NCI-H2171 (cell line): Measurements from ENCODE around the gene PGLYRP1.

Experiments
- DNase-seq: peaks from one replicate; lab custom pipeline; 2025; lab: John Stamatoyannopoulos, UW

PGLYRP1 gene

DNA sequence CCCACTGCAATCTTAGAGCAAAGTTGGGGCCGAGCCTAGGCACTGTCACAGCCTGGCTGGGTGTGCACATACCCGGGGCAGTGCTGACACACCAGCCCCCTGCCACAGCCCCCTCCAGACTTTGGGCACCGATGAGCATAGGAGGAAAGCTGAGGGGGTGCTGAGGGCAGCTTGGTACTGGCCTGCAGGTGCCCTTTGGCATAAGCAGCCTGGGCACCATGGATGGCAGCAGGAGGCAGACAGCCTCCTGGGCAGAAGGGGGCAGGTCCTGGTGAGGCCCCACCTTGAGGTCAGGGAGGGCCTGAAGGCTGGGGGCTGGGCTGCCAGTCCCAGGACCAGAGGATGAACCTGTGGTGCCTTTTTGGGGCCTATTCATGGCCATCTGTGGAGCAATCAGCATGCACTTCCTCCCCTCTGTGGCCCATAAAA, 9.8 kb upstream of the PGLYRP1 start:
- no peak for DNase-seq

DNA sequence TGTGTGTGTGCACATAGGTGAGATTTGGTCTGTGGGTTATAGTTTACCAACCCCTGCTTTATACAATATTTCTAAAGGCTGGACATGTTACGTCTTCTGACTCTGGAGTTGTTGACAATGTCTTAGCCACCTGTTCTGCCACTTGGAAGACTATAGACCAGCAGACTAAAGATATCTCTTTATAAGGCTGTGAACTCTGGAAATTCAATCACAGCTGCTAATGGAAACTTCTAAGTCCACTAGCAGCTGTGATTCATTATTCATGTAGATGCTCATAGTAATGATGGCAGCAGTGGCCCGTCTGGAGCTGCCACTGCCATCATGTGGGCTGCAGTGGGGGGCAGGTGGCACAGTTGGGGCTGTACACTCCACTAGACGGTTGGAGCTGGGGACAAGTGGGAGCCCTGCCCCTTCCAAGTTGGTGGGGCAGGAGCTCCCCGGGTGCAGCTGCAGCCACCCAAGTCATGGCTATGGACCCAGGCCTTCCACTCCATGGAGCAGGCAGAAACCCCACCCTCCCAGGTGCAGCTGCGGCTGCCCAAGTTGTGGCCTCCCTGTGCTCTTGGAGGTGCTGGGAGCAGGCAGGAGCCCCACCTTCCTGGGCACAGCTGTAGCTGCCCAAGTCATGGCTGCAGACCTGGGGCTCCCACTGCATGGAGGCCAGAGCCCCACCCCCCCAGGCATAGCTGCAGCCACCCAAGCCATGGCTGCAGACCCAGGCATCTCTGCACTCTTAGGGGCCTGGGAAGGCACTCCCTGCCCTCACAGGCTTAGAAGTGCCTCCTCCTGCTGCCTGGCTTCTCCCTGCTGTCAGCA, 9.1 kb upstream of the PGLYRP1 start:
- DNase-seq, result no peak

DNA sequence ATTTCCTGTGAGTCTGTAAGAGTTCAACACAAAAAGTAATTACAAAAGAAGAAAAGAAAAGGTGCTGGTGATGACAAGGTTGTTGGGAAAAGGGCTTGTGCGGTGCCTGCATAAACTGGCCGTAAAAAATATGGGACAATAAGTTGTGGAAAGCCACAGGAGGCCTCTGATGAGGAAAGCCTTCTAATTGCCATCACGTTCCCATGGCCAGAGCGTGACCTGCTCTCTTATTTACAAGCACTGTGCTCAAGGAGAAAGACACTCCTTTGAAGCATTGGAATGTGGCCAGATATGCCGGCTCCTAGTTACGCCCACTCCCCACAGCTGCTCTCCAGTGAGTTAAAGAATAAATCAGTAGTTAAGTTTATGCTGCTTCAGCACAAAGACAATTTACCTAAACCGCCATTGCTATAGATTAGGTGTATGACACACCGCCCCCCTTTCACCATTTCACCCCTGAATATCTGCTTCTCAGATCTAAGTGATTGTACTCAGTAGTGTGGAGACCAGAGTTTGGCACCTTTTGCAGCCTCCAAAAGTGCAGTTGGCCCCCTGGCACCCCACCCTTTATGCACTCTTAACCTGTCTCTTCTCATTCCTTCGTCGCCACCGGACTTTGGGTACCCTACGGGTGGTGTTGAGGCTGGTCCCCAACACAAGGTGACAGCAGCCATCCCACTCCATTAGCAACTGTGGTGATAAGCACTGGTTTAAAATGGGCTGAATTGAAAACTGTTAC, 8.1 kb upstream of the PGLYRP1 start:
- DNase-seq, result no peak

DNA sequence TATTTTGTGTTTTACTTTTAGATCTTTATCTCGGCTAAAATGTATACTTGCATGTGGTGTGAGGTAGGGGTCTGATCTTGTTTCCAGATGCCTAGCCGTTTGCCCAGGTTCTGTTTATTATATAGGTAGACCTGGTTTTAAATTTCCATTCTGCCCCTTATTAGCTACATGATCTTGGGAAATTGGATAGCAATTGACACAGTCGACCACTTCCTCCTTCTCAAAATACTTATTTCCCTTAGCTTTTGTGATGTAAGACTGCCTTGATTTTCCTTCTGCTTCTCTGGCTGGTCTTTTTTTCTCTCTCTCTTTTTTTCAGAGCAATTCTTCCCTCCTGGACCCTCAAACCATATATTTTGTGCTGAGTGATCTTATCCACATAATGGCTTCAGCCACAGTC, 3.0 kb upstream of the PGLYRP1 start:
- no peak for DNase-seq

DNA sequence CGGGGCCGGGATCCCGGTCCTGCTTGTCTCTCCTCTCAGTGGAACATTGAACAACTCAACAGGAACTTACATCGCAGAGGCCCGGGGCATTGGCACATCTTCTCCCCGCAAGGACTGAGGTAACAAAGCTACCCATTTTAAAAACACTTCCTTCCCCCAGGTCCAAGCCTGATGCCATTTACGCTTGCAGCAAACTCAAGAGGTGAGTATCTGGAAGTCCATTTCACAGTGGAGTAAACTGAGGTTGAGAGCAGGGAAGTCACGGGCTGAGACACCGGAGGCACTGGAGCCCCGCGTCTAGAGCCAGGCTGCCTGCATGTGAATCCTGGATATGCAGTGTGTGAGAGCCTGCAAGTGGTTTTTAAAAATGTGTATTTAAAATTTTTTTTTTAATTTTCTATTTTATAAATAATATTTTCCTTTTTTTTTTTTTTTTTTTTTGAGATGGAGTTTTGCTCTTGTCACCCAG, 492 bp upstream of the PGLYRP1 start:
- DNase-seq, result no peak

DNA sequence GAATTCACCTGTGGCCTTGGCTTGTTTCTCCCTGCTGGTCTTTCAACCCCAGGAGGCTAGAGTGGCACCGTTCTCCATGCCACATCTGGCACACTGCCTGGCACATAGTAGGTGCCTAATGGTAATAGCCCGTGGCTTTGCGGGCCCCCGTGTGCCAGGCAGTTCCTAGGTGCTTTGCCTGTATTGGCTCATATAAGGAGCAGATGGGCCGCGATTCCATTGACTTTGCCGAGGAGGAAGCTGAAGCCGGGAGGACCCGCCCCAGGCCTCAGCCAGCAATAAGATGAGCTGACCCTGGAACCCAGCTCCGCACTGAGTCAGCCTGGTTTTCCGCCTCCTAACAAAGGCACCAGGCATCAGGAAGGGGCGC, 807 bp downstream of the PGLYRP1 start:
- DNase-seq, result no peak

DNA sequence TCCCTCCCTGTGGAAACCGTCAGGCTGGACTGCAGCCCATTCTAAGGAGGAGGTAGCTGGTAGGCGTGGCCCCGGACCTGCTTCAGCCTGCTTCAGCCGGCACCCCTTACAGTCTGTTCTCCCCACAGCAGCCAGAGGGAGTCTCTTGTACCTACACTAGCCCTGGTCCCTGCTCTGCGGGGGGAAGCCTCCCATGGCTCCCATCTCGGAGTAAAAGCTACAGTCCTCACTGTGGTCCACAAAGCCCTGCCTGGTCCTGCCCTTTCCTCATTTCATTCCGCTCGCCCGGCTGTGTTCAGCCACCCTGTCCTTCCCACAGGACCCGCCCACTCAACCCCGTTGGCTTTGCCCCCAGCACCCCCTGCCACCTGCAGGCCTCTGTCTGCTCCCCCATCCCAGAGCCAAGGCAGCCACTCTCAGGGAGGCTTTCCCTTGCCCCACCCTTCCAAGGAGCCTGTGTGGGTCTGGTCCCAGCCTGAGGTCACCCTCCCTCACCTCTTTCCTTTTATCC, 1.3 kb downstream of the PGLYRP1 start:
- no peak for DNase-seq

DNA sequence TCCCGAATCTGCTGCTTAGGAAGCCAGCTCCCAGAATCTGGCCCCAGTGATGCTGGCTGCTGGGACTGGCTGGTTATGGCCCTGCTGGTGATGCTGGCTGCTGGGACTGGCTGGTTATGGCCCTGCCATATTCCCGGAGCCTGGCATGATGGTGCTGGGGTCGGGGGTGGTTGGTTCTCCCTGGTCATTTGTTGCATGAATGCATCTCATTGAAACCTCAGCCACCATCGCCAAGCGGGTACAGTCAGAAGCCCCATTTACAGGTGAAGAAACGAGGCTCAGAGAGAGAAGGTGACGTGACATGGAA, 2.1 kb downstream of the PGLYRP1 start:
- no peak for DNase-seq

DNA sequence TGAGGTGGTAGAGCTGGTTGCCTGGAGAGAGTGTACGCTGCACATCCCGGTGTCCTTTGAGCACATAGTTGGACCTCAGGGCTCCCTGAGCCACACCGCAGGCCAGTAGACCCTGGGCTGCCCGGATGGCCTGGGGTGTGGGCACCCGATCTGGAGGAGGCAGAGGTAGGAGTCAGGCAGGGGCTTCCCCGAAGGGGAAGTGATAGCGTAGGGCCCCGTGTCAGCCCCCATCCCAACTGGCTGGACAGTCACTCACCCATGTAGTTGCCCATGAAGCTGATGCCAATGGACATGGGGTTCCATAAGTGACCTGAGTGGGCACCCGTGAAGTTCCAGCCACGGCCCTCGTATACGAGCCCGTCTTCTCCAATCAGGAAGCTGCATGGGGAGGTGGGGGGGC, 3.6 kb downstream of the PGLYRP1 start:
- DNase-seq, result no peak

DNA sequence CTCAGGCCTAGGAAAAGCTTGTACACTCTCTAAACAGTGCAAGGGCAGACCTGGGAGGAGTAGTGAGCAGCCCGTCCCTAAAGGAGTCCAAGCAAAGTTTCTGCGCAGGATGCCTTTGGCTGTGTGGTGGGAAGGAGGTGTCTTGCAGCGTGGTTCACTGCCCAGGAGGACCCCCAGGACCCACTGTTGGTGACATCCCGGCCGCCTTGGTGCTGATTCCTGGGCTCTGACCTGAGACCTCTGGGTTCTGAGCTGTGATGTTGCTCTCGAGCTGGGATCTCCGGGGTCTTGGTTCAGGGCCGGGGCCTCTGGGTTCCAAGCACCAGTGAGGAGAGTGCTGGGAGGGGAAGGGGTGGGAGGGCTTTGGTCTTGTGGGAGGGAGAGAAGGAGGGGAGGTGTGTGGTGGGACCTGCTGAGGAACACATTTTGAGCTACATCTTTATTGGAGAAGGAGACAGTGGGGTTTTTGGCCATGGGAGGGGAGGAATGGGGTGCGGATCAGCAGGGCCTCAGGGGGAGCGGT, 4.1 kb downstream of the PGLYRP1 start:
- DNase-seq, result no peak

DNA sequence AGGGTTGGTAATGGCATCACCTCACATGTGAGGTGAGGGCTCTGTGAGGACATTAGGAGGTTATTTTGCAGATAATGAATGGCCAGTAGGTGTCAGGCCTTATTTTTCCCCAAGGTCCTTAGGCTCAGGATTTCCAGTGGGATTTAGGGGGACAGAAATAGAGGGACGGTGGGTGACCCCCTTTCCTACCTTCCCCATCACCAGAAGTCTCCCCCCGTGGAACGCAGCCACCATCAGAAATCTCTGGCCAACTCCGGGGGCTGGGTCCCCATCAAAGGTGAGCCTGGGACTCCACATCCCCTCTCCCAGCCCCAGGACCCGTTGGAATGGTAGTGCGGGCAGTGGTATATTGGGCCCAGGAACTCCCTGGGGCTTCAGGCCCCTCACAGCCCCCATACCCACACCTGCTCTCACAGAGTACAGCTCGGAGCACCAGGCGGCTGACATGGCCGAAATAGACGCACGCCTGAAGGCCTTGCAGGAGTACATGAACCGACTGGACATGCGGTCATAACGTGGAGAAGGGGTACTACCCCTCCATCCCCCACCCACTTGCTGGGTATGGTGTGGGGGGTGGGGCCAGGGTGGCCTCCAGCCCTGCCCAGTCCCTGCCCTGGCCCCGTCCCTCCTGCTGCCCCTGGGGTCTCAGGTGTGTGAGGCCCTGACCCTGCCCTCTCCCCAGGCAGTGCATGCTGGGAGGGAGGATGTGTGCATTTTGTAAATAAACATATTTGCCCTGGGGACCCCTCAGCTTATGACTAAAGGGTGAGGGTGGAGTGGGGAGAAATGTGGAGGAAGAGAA, 4.8 kb downstream of the PGLYRP1 start:
- DNase-seq, result no peak

DNA sequence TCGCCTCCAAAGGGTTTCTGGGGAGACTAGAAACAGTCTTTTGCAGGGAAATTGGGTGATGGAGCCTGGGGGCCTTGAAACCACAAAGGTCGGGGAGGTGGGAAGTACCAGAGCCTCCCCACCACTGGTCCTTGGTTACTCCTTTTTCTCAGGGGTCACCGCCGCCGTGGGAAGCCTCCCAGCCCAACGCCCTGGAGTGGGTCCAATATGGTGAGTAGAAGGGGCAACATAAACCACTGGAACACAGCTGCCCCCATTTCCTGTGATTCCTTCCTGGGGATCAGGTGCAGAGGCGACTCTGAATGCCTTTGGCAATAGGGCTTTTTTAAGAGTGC, 5.8 kb downstream of the PGLYRP1 start:
- no peak for DNase-seq

DNA sequence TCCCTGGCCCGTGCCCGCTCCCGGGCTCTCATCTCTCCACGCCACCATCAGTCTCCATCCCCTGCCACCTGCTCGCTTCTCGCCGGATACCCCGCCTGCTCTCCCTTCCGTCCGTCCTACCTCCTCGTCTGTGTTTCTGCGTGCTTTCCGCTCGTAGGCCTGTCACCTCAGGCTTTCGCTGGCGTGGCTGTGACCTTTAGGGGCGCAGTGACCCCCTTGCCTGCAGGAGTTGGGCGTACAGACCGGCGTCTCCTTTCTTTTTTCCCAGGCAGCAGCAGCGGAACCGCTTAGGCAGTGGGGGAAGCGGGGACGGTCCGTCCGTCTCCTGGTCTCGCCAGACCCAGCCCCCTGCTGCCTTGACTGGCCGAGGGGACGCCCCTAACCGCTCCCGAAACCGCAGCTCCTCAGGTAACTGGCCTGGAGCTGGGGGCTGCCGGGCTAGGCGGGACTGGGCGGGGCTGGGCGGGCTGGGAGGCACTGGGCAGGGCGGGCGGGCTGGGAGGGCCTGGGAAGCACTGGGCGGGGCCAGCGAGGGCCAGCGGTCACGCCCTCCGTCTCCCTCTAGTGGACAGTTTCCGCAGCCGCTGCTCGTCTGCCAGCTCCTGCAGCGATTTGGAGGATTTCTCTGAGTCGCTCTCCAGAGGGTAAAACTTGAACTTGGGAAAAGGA, 6.3 kb downstream of the PGLYRP1 start:
- DNase-seq, result peak; percentile 78

DNA sequence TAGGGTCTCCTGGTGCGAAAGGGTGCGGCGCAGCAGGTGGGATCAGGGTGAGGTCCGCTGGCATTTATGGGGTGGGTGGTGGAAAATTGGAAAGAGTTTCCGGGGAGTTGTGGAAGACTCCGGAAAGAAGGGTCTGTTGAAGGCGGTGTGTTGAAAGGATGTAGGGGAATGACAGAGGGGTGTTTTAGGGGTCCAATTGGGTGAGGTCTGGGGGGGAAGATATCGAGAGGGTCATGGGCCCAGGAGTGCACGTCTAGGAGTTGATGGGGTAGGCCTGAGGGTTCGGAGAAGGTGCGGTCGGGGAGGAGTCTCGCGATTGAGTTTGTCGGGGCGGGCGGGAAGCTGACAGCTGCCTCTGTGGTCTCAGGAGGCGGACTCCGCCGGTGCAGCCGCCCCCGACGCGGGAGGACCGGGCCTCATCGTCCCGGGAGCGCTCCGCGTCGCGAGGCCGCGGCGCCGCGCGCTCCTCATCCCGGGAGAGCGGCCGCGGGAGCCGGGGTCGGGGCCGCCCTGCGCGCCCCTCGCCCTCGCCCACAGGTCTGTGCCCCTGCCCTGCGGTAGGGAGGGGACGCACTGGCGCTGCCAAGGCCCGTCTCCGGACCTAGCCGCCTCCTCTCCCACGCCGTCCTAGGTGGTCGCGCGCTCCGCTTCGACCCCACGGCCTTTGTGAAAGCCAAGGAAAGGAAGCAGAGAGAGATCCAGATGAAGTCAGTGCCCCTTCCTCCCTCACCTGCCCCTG, 7.0 kb downstream of the PGLYRP1 start:
- no peak for DNase-seq

DNA sequence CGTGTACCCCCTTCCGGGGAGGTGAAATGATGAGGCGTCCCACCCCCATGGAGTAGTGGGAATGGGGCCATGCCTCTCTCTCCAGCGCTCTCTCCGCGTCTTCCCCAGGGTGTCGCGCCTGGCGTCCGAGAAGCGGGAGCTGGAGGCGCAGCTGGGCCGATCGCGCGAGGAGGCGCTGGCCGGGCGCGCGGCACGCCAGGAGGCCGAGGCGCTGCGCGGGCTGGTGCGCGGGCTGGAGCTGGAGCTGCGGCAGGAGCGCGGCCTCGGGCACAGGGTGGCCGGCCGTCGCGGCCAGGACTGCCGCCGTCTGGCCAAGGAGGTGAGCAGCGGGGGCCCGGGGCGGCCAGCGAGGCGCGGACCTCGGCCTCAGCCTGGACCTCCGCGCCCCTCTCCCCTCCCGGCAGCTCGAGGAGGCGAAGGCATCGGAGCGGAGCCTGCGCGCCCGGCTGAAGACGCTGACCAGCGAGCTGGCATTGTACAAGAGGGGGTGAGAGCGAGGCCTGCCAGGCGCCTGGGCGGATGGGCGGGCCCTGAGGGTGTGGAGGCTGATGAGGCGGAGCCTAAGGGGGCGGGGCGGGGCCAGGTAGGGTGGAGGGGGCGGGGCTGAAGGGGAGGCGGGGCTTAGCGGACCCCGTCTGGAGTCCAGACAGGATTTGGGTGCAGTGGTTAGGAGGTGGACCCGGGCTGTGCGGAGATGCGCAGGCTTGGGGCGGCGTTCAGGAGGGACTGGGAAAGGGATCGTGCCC, 7.7 kb downstream of the PGLYRP1 start:
- DNase-seq, result peak; percentile 76

DNA sequence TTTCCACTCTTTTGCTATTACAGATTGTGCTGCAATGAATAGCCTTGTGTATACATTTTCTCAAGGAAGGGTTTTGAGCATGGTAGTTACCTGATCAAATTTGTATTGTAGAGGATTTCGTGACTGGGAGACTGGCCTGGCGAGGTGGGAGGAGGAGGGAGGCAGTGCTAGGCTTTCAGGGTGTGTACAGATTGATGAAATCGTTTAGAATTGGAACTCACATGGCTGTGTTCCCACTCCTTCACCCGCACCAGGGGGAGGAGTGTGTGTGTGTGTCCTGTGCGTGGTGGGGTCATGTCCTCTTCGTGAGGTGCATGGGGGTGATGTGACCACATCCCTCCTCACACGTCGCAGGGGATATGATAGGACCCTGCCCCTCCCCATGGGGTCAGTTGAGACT, 8.3 kb downstream of the PGLYRP1 start:
- DNase-seq, result no peak

DNA sequence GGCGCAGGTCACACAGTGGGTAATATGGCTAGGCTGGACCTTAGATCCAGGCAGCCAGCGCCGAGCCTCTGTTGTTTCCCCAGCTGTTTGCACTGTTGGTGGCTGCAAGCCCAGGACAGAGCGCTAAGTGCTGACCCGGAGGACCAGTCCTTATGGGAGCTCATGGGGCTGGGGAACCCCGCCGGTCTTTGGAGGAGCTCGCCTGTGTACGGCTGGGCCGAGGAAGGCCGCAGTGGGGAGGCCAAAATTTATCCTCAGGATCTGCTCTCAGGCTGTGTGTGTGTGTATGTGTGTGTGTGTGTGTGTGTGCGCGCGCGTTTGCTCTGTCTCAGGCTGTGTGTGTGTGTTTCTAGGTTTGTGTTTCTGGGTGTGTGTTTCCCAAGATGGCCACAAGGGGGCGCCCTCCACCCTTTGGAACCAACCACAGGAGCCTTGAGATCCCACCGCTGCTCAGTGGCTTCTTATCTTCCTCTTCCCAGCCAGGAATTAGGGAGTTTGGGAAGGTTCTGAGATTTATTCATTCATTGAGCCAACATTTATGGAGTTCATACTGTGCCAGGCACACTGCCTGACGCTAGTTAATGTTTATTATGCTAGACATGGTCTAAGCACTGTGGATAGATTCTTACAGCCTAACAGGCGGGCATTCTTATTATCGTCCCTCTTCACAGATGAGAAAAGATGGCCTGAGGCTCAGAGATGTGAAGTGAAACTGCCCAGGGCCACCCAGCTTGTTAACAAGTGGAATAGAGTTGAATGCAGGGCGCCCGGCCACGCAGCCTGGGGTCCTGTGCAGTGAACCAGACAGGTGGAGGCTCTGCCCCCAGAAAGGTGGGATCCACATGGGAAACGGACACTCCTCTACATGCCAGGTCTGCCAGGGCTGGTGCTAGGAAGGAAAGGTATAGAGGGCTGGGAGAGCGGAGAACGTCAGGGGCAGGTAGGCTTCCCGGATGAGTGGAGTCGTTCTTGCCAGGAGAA, 13.0 kb downstream of the PGLYRP1 start:
- no peak for DNase-seq

DNA sequence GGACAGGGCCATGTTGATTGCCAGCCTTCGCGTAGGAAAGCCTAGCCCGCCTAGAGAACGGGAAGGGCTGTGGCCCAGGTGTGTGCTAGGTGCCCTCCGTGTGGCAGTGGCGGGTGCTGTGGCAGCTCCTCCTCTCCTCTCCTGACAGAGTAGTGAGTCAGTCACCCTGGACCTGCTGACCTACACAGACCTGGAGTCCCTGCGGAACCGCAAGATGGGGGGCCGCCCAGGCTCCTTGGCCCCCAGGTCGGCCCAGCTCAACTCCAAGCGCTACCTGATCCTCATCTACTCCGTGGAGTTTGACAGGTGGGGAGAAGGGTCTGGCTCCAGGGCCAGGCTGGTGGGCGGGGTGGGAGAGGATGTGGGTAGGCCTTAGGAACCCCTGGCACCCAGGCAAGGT, 16.4 kb downstream of the PGLYRP1 start:
- DNase-seq, result no peak

DNA sequence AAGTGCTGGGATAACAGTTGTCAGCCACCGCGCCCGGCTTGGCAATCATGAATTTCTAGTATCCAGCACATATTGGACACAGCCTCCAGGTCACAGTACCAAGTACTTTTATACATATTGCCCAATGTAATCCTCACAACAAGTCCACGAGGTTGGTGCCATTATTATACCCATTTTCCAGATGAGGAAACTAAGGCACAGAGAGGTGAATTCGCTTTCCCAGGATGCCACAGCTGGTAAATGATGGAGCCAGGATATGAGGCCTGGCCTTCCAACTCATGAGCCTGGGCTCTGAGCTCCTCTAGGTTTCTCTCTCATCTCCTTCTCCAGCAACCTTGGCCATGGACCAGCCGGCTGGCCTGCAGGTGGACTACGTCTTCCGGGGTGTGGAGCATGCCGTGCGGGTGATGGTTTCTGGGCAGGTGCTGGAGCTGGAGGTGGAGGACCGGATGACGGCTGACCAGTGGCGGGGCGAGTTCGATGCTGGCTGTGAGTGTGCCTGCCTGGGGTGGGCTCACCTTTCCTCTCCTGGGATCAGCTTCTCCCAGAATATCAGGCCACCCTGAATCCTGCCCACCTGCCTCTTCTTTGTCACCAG, 20.1 kb downstream of the PGLYRP1 start:
- DNase-seq, result no peak
